Upper lobe of left lung (tissue), 6 donors: ENCODE results near the gene WSB1. TPM values are rescaled to one million over a fixed set of nuclear protein-coding genes. Genes with fewer than 3 reads are reported as not detected.

Source experiments
- ATAC-seq, 2 donors: fragments of 200-7000 bp; cut with Tn5 transposase; one replicate each; pipeline ENCODE4 v1.9.1; 2022; ENCODE audit warnings: mild to moderate bottlenecking in 2 of 2, moderate library complexity in 2 of 2; ENCODE audit not compliant: low FRiP score in 2 of 2
- DNase-seq, 2 donors: peaks; one replicate each; pipeline ENCODE4 v3.0.0-alpha.2; 2019 to 2020
- H3K27ac ChIP-seq, 4 donors: fragments of 200-600 bp; sonication (generic); one replicate each; pipeline ENCODE4 v1.5.1; 2016 to 2019
- H3K27me3 ChIP-seq, 4 donors: fragments of 200-600 bp; sonication (generic); one replicate each; pipeline ENCODE4 v1.5.1; 2017 to 2019
- H3K36me3 ChIP-seq, 4 donors: fragments of 200-600 bp; sonication (generic); one replicate each; pipeline ENCODE4 v1.5.1; 2016 to 2019
- H3K4me1 ChIP-seq, 4 donors: fragments of 200-600 bp; sonication (generic); one replicate each; pipeline ENCODE4 v1.5.1; 2018 to 2019
- H3K4me3 ChIP-seq, 4 donors: fragments of 200-600 bp; sonication (generic); one replicate each; pipeline ENCODE4 v1.5.1; 2017 to 2019; ENCODE audit warnings: mild to moderate bottlenecking in 2 of 4, moderate library complexity in 1 of 4
- H3K9me3 ChIP-seq, 4 donors: fragments of 200-600 bp; sonication (generic); one replicate each; pipeline ENCODE4 v1.5.1; 2018 to 2019
- CTCF ChIP-seq, 6 experiments: fragments of 450-650 bp in 4 of 6; fragments of 200-600 bp in 2 of 6; sonication (generic) in 2 of 6; IDR thresholded peaks; one replicate each; pipeline ENCODE4 v1.5.1; 2016 to 2019; ENCODE audit warnings: antibody characterized with exemption in 6 of 6
- EP300 ChIP-seq, 4 donors: sonication (generic); formaldehyde crosslinking; IDR thresholded peaks; one replicate each; pipeline ENCODE4 v1.5.1; 2017; ENCODE audit warnings: antibody characterized with exemption in 4 of 4, control low read depth in 2 of 4
- POLR2A ChIP-seq, 4 donors: fragments of 450-650 bp; IDR thresholded peaks; one replicate each; pipeline ENCODE4 v1.5.1; 2016 to 2017; ENCODE audit warnings: antibody characterized with exemption in 4 of 4, mild to moderate bottlenecking in 2 of 4
- POLR2AphosphoS5 ChIP-seq, 2 donors: sonication (generic); formaldehyde crosslinking; IDR thresholded peaks; one replicate each; pipeline ENCODE4 v1.5.1; 2017; ENCODE audit warnings: antibody characterized with exemption in 2 of 2
- WGBS, 2 donors: methylation state at CpG; one replicate each; pipeline ENCODE4 v1.1.5; 2017 to 2018; 5-methylcytosine and 5-hydroxymethylcytosine counted together
- total RNA-seq, 6 donors: library from RNA; depleted of rRNA in 4 of 6; stranded (reverse); fragments of >200 nt in 4 of 6; gene quantifications; one replicate each; pipeline versions ENCODE4 v1.1.0 to v1.2.1, GENCODE V29; 2016 to 2021
- donor health status: DM: no; HTN: no; CAD: no; lungs with moderate emphysema.
- donor health status: DM: no; HTN: yes; CAD: no; lungs with severe emphysema.

The WSB1 gene
- total RNA-seq, 6 donors from 2014 or later = 261 to 514 (median 328) TPM

- no peak for ATAC-seq
- 79 to 89% methylated on average over 9 of the region's 9 CpGs for WGBS, 2 donors
These were observed 44.6 kb downstream of the WSB1 start for GRCh38 chr17:27338536-27338985.

GRCh38 chr17:27339198-27339835 is 45.4 kb downstream of the WSB1 start:
- no peak for TF ChIP-seq POLR2A (IDR thresholded peaks at IDR 0.05)
- TF ChIP-seq POLR2AphosphoS5 (IDR thresholded peaks at IDR 0.05) = no peak
- no peak for TF ChIP-seq EP300 (IDR thresholded peaks at IDR 0.05)
- no peak for TF ChIP-seq CTCF (IDR thresholded peaks at IDR 0.05)
- Histone ChIP-seq H3K9me3 (no peaks in the 10 kb centered on the region), H3K36me3 (no peaks in the 10 kb centered on the region), H3K27me3 (no peaks in the 10 kb centered on the region), H3K4me1 (peaks cover 0 to 14% (median 10%) of the 10 kb centered on the region in 4 donors), H3K4me3 (no peak overlapping the region), H3K27ac (no peak overlapping the region)
- ATAC-seq (no peak), DNase-seq (no peak)
- WGBS, 2 donors = 77 to 80% methylated on average over 8 to 9 of the region's 9 CpGs

More at GRCh38 chr17:27338536-27338985, 44.6 kb downstream of the WSB1 start:
- Histone ChIP-seq H3K4me3 (no peak overlapping the region), H3K4me1 (peaks cover 3 to 13% (median 11%) of the 10 kb centered on the region in 4 donors), H3K9me3 (no peaks in the 10 kb centered on the region), H3K27ac (no peak overlapping the region), H3K27me3 (no peaks in the 10 kb centered on the region), H3K36me3 (no peaks in the 10 kb centered on the region)
- TF ChIP-seq POLR2AphosphoS5 (IDR thresholded peaks at IDR 0.05) (no peak), POLR2A (IDR thresholded peaks at IDR 0.05) (no peak)
- DNase-seq = no peak

GRCh38 chr17:27339836-27340550 is 46.1 kb downstream of the WSB1 start:
- no peak overlapping the region for H3K4me3 ChIP-seq
- H3K4me1 ChIP-seq = peaks cover 4 to 14% (median 12%) of the 10 kb centered on the region in 4 donors
- H3K36me3 ChIP-seq = no peaks in the 10 kb centered on the region
- ATAC-seq (no peak), DNase-seq (no peak)
- 83 to 85% methylated on average over 2 of the region's 2 CpGs for WGBS, 2 donors
- no peaks in the 10 kb centered on the region for H3K9me3 ChIP-seq
- H3K27ac ChIP-seq = no peak overlapping the region
- no peak for TF ChIP-seq CTCF (IDR thresholded peaks at IDR 0.05)
- TF ChIP-seq POLR2AphosphoS5 (IDR thresholded peaks at IDR 0.05) = no peak
- TF ChIP-seq EP300 (IDR thresholded peaks at IDR 0.05) = no peak
- TF ChIP-seq POLR2A (IDR thresholded peaks at IDR 0.05) = no peak
- H3K27me3 ChIP-seq = no peaks in the 10 kb centered on the region

- WGBS, 2 donors = 91 to 93% methylated on average over 7 of the region's 7 CpGs
- no peak for ATAC-seq
- Histone ChIP-seq H3K27me3 (no peaks in the 10 kb centered on the region), H3K9me3 (no peaks in the 10 kb centered on the region), H3K36me3 (no peaks in the 10 kb centered on the region), H3K4me1 (peaks cover 4 to 14% (median 12%) of the 10 kb centered on the region in 4 donors), H3K27ac (no peak overlapping the region), H3K4me3 (no peak overlapping the region)
- TF ChIP-seq POLR2A (IDR thresholded peaks at IDR 0.05) = no peak
- TF ChIP-seq CTCF (IDR thresholded peaks at IDR 0.05) = no peak
- no peak for TF ChIP-seq EP300 (IDR thresholded peaks at IDR 0.05)
- TF ChIP-seq POLR2AphosphoS5 (IDR thresholded peaks at IDR 0.05) = no peak
- no peak for DNase-seq
These were observed 46.7 kb downstream of the WSB1 start for GRCh38 chr17:27340575-27340974.

- Histone ChIP-seq H3K9me3 (no peaks in the 10 kb centered on the region), H3K36me3 (no peaks in the 10 kb centered on the region), H3K4me1 (peaks cover 4 to 14% (median 13%) of the 10 kb centered on the region in 4 donors), H3K27ac (no peak overlapping the region), H3K4me3 (no peak overlapping the region), H3K27me3 (no peaks in the 10 kb centered on the region)
- ATAC-seq = no peak
- DNase-seq = no peak
- TF ChIP-seq POLR2AphosphoS5 (IDR thresholded peaks at IDR 0.05) (no peak), EP300 (IDR thresholded peaks at IDR 0.05) (no peak), POLR2A (IDR thresholded peaks at IDR 0.05) (no peak), CTCF (IDR thresholded peaks at IDR 0.05) (no peak)
- WGBS, 2 donors = 31 to 34% methylated on average over 3 to 4 of the region's 4 CpGs
These were observed 47.1 kb downstream of the WSB1 start for GRCh38 chr17:27341041-27341471.
